Vagina (tissue), 2 donors: ENCODE results near the gene DPP10. TPM values are rescaled to one million over a fixed set of nuclear protein-coding genes. Genes with fewer than 3 reads are reported as not detected.

Source experiments
- DNase-seq, 2 donors: peaks; one replicate each; pipeline ENCODE4 v3.0.0-alpha.2; 2017; ENCODE audit errors: extremely low spot score in 2 of 2
- H3K27ac ChIP-seq: fragments of 200-600 bp; sonication (generic); one replicate; pipeline ENCODE4 v1.5.1; 2019
- H3K27me3 ChIP-seq: fragments of 200-600 bp; sonication (generic); one replicate; pipeline ENCODE4 v1.5.1; 2019
- H3K36me3 ChIP-seq, 2 donors: fragments of 200-600 bp; sonication (generic); one replicate each; pipeline ENCODE4 v1.5.1; 2017 to 2019
- H3K4me1 ChIP-seq: fragments of 200-600 bp; sonication (generic); one replicate; pipeline ENCODE4 v1.5.1; 2019
- H3K4me3 ChIP-seq, 2 donors: fragments of 200-600 bp; sonication (generic); 1 replicate in 1 of 2; 2 replicates in 1 of 2; pipeline ENCODE4 v1.5.1; 2016 to 2019
- H3K9me3 ChIP-seq: fragments of 200-600 bp; sonication (generic); one replicate; pipeline ENCODE4 v1.5.1; 2019
- POLR2A ChIP-seq, 2 donors: fragments of 450-650 bp; IDR thresholded peaks; one replicate each; pipeline ENCODE4 v1.6.1; 2017; ENCODE audit warnings: antibody characterized with exemption in 2 of 2, mild to moderate bottlenecking in 2 of 2, moderate library complexity in 2 of 2
- POLR2AphosphoS5 ChIP-seq, 2 donors: sonication (generic); formaldehyde crosslinking; IDR thresholded peaks; one replicate each; pipeline ENCODE4 v1.9.0; 2017; ENCODE audit warnings: antibody characterized with exemption in 2 of 2, mild to moderate bottlenecking in 2 of 2, low read depth in 1 of 2; ENCODE audit not compliant: insufficient read depth in 1 of 2
- intact Hi-C: fragments of 100-400 bp; cut with DNase I; formaldehyde crosslinking; loops from one replicate; pipeline ENCODE4 v1.15.1; 2023
- small RNA-seq: library from RNA; depleted of rRNA; stranded (forward); fragments of <200 nt; gene quantifications from one replicate; pipeline ENCODE3, GENCODE V24; 2016
- total RNA-seq: library from RNA; depleted of rRNA; stranded (reverse); fragments of >200 nt; gene quantifications from one replicate; pipeline ENCODE4 v1.2.3, GENCODE V29; 2016
- TF ChIP-seq, protein P1 (sequence below), 3 experiments: fragments of 450-650 bp in 2 of 3; fragments of 200-600 bp in 1 of 3; sonication (generic) in 1 of 3; IDR thresholded peaks; one replicate each; pipeline ENCODE4 v1.5.1; 2017 to 2019; ENCODE audit warnings: antibody characterized with exemption in 3 of 3, mild to moderate bottlenecking in 2 of 3, moderate library complexity in 2 of 3

The DPP10 gene
- total RNA-seq, 1 donor from 2014 or later, result not detected

DNA sequence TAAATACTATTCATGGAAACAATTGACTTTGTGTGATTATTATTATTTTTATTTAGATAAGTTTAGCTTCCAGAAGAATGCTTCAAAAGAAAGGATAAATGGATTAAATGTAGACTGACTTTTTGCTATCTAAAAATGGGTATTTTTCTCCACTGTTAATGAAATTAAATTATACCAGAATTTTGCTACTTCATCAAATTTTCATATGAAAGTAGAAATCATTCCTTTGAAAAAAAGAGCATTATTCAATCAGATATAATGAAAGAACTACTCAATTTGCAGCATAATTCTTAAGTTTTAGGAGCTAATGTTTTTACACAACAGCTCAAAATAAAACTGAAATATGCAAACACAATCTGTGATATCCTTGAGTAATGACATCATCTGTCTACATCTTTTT, 1424.6 kb downstream of the DPP10 start:
- H3K4me3 ChIP-seq, result no peak overlapping the region
- no peak for DNase-seq
- no peaks in the 10 kb centered on the region for H3K36me3 ChIP-seq
- TF ChIP-seq, protein P1, sequence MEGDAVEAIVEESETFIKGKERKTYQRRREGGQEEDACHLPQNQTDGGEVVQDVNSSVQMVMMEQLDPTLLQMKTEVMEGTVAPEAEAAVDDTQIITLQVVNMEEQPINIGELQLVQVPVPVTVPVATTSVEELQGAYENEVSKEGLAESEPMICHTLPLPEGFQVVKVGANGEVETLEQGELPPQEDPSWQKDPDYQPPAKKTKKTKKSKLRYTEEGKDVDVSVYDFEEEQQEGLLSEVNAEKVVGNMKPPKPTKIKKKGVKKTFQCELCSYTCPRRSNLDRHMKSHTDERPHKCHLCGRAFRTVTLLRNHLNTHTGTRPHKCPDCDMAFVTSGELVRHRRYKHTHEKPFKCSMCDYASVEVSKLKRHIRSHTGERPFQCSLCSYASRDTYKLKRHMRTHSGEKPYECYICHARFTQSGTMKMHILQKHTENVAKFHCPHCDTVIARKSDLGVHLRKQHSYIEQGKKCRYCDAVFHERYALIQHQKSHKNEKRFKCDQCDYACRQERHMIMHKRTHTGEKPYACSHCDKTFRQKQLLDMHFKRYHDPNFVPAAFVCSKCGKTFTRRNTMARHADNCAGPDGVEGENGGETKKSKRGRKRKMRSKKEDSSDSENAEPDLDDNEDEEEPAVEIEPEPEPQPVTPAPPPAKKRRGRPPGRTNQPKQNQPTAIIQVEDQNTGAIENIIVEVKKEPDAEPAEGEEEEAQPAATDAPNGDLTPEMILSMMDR (IDR thresholded peaks at IDR 0.05), result no peak
- no peak for TF ChIP-seq POLR2AphosphoS5 (IDR thresholded peaks at IDR 0.05; ENCODE audit: insufficient read depth in 1 of 2, low read depth in 1 of 2)
- no peak for TF ChIP-seq POLR2A (IDR thresholded peaks at IDR 0.05)
- H3K9me3 ChIP-seq, result no peaks in the 10 kb centered on the region
- H3K27me3 ChIP-seq, result no peaks in the 10 kb centered on the region
- intact Hi-C loops, result no loop called here
- H3K27ac ChIP-seq, result no peak overlapping the region
- H3K4me1 ChIP-seq, result no peaks in the 10 kb centered on the region

DNA sequence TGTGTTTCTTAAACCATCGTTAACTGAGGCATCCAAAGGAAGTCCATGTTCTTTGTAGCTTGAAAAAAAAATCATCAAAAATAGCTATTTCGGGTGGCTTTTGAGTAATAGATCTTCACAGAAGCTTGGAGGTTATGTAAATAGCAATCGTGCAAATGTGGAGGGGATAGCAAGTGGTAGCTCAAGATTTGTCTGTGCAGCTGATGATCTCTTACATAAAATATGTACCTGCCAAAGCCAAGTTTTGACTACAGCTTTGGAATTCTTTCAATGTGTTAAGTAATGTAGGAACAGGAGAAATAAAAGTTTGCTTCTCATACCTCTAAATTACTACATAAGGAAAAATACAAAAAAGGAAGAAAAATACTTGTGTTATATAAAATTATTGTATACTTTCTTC, 1432.0 kb downstream of the DPP10 start:
- H3K4me3 ChIP-seq, result no peak overlapping the region
- H3K27ac ChIP-seq, result no peak overlapping the region
- H3K4me1 ChIP-seq, result no peaks in the 10 kb centered on the region
- no peak for DNase-seq
- no peaks in the 10 kb centered on the region for H3K36me3 ChIP-seq
- TF ChIP-seq, protein P1 (IDR thresholded peaks at IDR 0.05), result no peak
- TF ChIP-seq POLR2AphosphoS5 (IDR thresholded peaks at IDR 0.05; ENCODE audit: insufficient read depth in 1 of 2, low read depth in 1 of 2) (no peak), POLR2A (IDR thresholded peaks at IDR 0.05) (no peak)
- no peaks in the 10 kb centered on the region for H3K9me3 ChIP-seq
- intact Hi-C loops, result no loop called here
- no peaks in the 10 kb centered on the region for H3K27me3 ChIP-seq

DNA sequence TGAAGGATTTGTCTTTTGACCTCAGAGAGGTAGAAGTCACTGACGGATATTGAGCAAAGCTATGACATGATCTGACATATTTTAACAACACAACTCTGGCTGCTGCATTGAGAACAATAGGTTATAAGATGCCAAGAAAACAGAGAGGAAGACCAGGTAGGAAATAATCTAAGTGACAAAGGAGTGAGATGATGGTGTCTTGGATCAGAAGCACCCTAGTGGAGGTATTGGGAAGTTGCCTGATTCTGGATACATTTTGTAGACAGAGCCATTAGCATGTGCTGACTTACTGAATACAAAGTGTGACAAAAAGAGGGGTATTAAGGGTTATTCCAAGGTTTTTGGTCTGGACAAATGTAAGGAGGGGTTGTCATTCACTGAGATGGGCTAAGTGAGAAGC, 1438.1 kb downstream of the DPP10 start:
- Histone ChIP-seq H3K27me3 (no peaks in the 10 kb centered on the region), H3K27ac (no peak overlapping the region), H3K4me3 (no peak overlapping the region), H3K9me3 (no peaks in the 10 kb centered on the region), H3K4me1 (no peaks in the 10 kb centered on the region), H3K36me3 (no peaks in the 10 kb centered on the region)
- no peak for DNase-seq
- intact Hi-C loops, result no loop called here
- TF ChIP-seq, protein P1 (IDR thresholded peaks at IDR 0.05), result no peak
- TF ChIP-seq POLR2AphosphoS5 (IDR thresholded peaks at IDR 0.05; ENCODE audit: insufficient read depth in 1 of 2, low read depth in 1 of 2), result no peak
- no peak for TF ChIP-seq POLR2A (IDR thresholded peaks at IDR 0.05)

DNA sequence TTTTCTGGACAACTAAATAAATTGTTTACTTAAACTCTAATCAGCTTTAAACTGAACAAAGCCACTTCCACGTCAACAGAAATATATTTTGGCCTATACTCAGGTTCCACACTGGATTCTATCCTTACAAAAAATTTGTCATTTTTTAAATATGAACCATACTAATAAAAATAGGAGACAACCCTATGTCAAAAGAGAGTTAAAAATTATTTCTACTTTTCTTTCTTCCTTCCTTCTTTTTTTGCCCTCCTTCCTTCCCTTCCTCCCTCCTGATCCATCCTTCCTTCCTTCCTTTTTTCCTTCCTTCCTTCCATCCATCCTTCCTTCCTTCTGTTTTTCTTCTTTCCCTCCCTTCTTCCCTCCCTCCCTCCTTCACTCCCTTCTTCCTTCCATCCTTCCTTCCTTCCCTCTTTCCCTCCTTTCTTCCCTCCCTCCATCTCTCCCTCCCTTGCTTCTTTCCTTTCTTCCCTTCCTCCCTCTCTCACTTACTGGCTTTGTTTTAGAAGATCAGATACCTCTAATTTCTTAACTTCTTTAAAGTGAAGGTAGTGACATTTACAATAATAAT, 1444.9 kb downstream of the DPP10 start:
- H3K4me1 ChIP-seq, result no peaks in the 10 kb centered on the region
- TF ChIP-seq POLR2A (IDR thresholded peaks at IDR 0.05), result no peak
- TF ChIP-seq, protein P1 (IDR thresholded peaks at IDR 0.05), result no peak
- no peak for TF ChIP-seq POLR2AphosphoS5 (IDR thresholded peaks at IDR 0.05; ENCODE audit: insufficient read depth in 1 of 2, low read depth in 1 of 2)
- no peaks in the 10 kb centered on the region for H3K36me3 ChIP-seq
- H3K9me3 ChIP-seq, result no peaks in the 10 kb centered on the region
- no peak overlapping the region for H3K4me3 ChIP-seq
- DNase-seq, result no peak
- H3K27ac ChIP-seq, result no peak overlapping the region
- no peaks in the 10 kb centered on the region for H3K27me3 ChIP-seq
- intact Hi-C loops, result no loop called here

Small RNA genes within 50 kb of the gene (small RNA-seq; reads per million reads assigned to genes)
- not detected for gene RNU2-41P
